Brain microvascular endothelial cell (primary cell): ENCODE data around the gene MYH9.
A peak's percentile ranks its signal among the peaks of the same experiment; 100 is the strongest.

Source experiments
- DNase-seq: peaks from one replicate; pipeline ENCODE4 v3.0.0-alpha.2; 2020
- H3K27ac ChIP-seq: fragments of 250-450 bp; sonication (Bioruptor Pico); 2 replicates; pipeline ENCODE4 v1.5.1; 2020; ENCODE audit warnings: mild to moderate bottlenecking, moderate library complexity
- H3K27me3 ChIP-seq: fragments of 250-450 bp; sonication (Bioruptor Pico); replicated peaks from 2 replicates; pipeline ENCODE4 v1.5.1; 2020; ENCODE audit warnings: mild to moderate bottlenecking
- H3K36me3 ChIP-seq: fragments of 250-450 bp; sonication (Bioruptor Pico); replicated peaks from 2 replicates; pipeline ENCODE4 v1.5.1; 2020; ENCODE audit warnings: mild to moderate bottlenecking
- H3K4me3 ChIP-seq: 2 replicates; pipeline ENCODE4 v1.5.1; 2011; ENCODE audit warnings: low read depth, mild to moderate bottlenecking, control low read depth, low read length, moderate library complexity
- CTCF ChIP-seq: IDR thresholded peaks from 2 replicates; pipeline ENCODE4 v1.5.1; 2011; ENCODE audit warnings: low read depth, mild to moderate bottlenecking, moderate library complexity, low read length, control low read depth, inconsistent platforms; ENCODE audit errors: missing control alignments
- in situ Hi-C: cut with HindIII; loops from 2 replicates; pipeline ENCODE4 v1.10.0; 2017; ENCODE audit warnings: low sequenced_read_pairs, low pct_ligation_motif_present

MYH9 gene

GRCh38 chr22:36334081-36334820 lies 53.5 kb downstream of the MYH9 start:
- peak; percentile 52 for TF ChIP-seq CTCF
- no peak for DNase-seq
- no peak overlapping the region for H3K4me3 ChIP-seq
- H3K36me3 ChIP-seq, result peaks cover 89% of the 10 kb centered on the region
- H3K27ac ChIP-seq, result peak overlapping the region; percentile 98
- in situ Hi-C loops, result loop anchor here (25.0 kb wide), 1 partner anchor 128 kb away; no protein-coding TSS in a partner anchor
- no peaks in the 10 kb centered on the region for H3K27me3 ChIP-seq

GRCh38 chr22:36333644-36334043 lies 54.1 kb downstream of the MYH9 start:
- peak overlapping the region; percentile 98 for H3K27ac ChIP-seq
- in situ Hi-C loops, result loop anchor here (25.0 kb wide), 1 partner anchor 129 kb away; no protein-coding TSS in a partner anchor
- H3K4me3 ChIP-seq, result no peak overlapping the region

GRCh38 chr22:36332623-36333332 lies 55.0 kb downstream of the MYH9 start:
- in situ Hi-C loops, result loop anchor here (25.0 kb wide), 1 partner anchor 130 kb away; no protein-coding TSS in a partner anchor
- peak; percentile 70 for DNase-seq

More at GRCh38 chr22:36333644-36334043, 54.1 kb downstream of the MYH9 start:
- H3K27me3 ChIP-seq, result no peaks in the 10 kb centered on the region
- H3K36me3 ChIP-seq, result peaks cover 87% of the 10 kb centered on the region
- DNase-seq, result no peak
- TF ChIP-seq CTCF, result no peak

GRCh38 chr22:36331912-36332622 lies 55.7 kb downstream of the MYH9 start:
- peak; percentile 33 for TF ChIP-seq CTCF
- no peaks in the 10 kb centered on the region for H3K27me3 ChIP-seq
- peaks cover 90% of the 10 kb centered on the region for H3K36me3 ChIP-seq
- no peak for DNase-seq
- in situ Hi-C loops, result loop anchor here (25.0 kb wide), 1 partner anchor 130 kb away; no protein-coding TSS in a partner anchor
- peak overlapping the region; percentile 98 for H3K27ac ChIP-seq
- H3K4me3 ChIP-seq, result no peak overlapping the region

More at GRCh38 chr22:36332623-36333332, 55.0 kb downstream of the MYH9 start:
- Histone ChIP-seq H3K27me3 (no peaks in the 10 kb centered on the region), H3K27ac (peak overlapping the region; percentile 98), H3K4me3 (no peak overlapping the region), H3K36me3 (peaks cover 89% of the 10 kb centered on the region)
- TF ChIP-seq CTCF, result no peak

GRCh38 chr22:36331306-36331911 lies 56.4 kb downstream of the MYH9 start:
- in situ Hi-C loops, result loop anchor here (25.0 kb wide), 1 partner anchor 131 kb away; no protein-coding TSS in a partner anchor
- H3K27me3 ChIP-seq, result no peaks in the 10 kb centered on the region
- peak overlapping the region; percentile 98 for H3K27ac ChIP-seq
- H3K4me3 ChIP-seq, result no peak overlapping the region
- H3K36me3 ChIP-seq, result peaks cover 90% of the 10 kb centered on the region
- DNase-seq, result peak; percentile 92
- TF ChIP-seq CTCF, result no peak
